Stimulated activated CD8-positive, alpha-beta memory T cell treated with anti-CD3 and anti-CD28 coated beads, Interleukin-15, amount 100 ng/mL, for 4 hours (primary cell): Measurements from ENCODE around the gene CCDC59.
"Not testable (repeated sequence)": the region's sequence is repeated elsewhere in the genome, so short reads cannot be mapped to it uniquely, and the experiment has no call there.

Experiments used
- DNase-seq, 2 donors: peaks; one replicate each; pipeline ENCODE4 v3.0.0-alpha.2; 2020; ENCODE audit warnings: low read depth in 2 of 2

The CCDC59 gene

GRCh38 chr12:82358200-82359114 lies at the start of gene CCDC59, which contains the start of gene METTL25:
TSS of gene CCDC59 (minus strand) at chr12:82358387. CDS start at chr12:82358376, 11 bp downstream.
TSS of gene METTL25 (plus strand) at chr12:82358529. CDS start at chr12:82358566, 37 bp downstream.
- DNase-seq, result peak; percentile 93 to 96

GRCh38 chr12:82407481-82407880 lies 49.3 kb upstream of the CCDC59 start:
- no peak for DNase-seq

- no peak for DNase-seq
Observed at GRCh38 chr12:82406651-82407050, 48.5 kb upstream of the CCDC59 start.

GRCh38 chr12:82400819-82401218 lies 42.6 kb upstream of the CCDC59 start:
- no peak for DNase-seq

- DNase-seq, result no peak
Observed at GRCh38 chr12:82398879-82399278, 40.7 kb upstream of the CCDC59 start.

GRCh38 chr12:82383930-82384552 lies 25.9 kb upstream of the CCDC59 start:
- DNase-seq, result no peak

GRCh38 chr12:82378997-82379396 lies 20.8 kb upstream of the CCDC59 start:
- no peak for DNase-seq

GRCh38 chr12:82375201-82375600 lies 17.0 kb upstream of the CCDC59 start:
- no peak for DNase-seq

GRCh38 chr12:82366197-82366596 lies 8.0 kb upstream of the CCDC59 start:
- DNase-seq, result no peak

GRCh38 chr12:82363990-82364389 lies 5.8 kb upstream of the CCDC59 start:
- no peak for DNase-seq

GRCh38 chr12:82361461-82361915 lies 3.3 kb upstream of the CCDC59 start:
- no peak for DNase-seq

GRCh38 chr12:82360834-82361233 lies 2.6 kb upstream of the CCDC59 start:
- DNase-seq, result not testable (repeated sequence)

GRCh38 chr12:82359115-82359478 lies 910 bp upstream of the CCDC59 start:
- DNase-seq, result no peak

GRCh38 chr12:82357845-82358199 lies 365 bp downstream of the CCDC59 start:
- no peak for DNase-seq

- DNase-seq, result no peak
Observed at GRCh38 chr12:82357340-82357739, 847 bp downstream of the CCDC59 start.

GRCh38 chr12:82351390-82351789 lies 6.8 kb downstream of the CCDC59 start:
- DNase-seq, result no peak

GRCh38 chr12:82350161-82350560 lies 8.0 kb downstream of the CCDC59 start:
- no peak for DNase-seq

- no peak for DNase-seq
Observed at GRCh38 chr12:82329508-82329907, 28.7 kb downstream of the CCDC59 start.

- DNase-seq, result no peak
Observed at GRCh38 chr12:82327861-82328260, 30.3 kb downstream of the CCDC59 start.

- no peak for DNase-seq
Observed at GRCh38 chr12:82326905-82327503, 31.2 kb downstream of the CCDC59 start.

GRCh38 chr12:82325540-82326336 lies 32.4 kb downstream of the CCDC59 start:
- no peak for DNase-seq

- no peak for DNase-seq
Observed at GRCh38 chr12:82319276-82319675, 38.9 kb downstream of the CCDC59 start.
